ENCODE data around the gene C3. TPM values are rescaled to one million over a fixed set of nuclear protein-coding genes. Genes with fewer than 3 reads are reported as not detected.

Gene C3
- total and polyA plus RNA-seq, 2 of the 13 experiments (the other 11 are each of a cell fraction or from before 2014, with no cell fraction given) = 1,455 to 6,272 TPM

- 7% methylated on average over 5 of the region's 8 CpGs for WGBS (ENCODE audit: low lambda C conversion rate)
- Histone ChIP-seq H2AFZ (ENCODE audit: low read length) (no peak overlapping the region), H3K79me2 (ENCODE audit: insufficient read depth, low read length) (no peaks in the 10 kb centered on the region), H3K4me1 (ENCODE audit: insufficient read depth, low read length) (peaks cover 40% of the 10 kb centered on the region), H3K27ac (ENCODE audit: extremely low read length, insufficient read depth, low read length) (no peak overlapping the region), H3K27me3 (ENCODE audit: control insufficient read depth in 1 of 2, insufficient read depth in 2 of 2, low read length in 2 of 2) (no peaks in the 10 kb centered on the region), H3K9ac (ENCODE audit: insufficient read depth, low read depth, low read length) (no peak overlapping the region), H3K4me2 (ENCODE audit: low read depth, low read length) (peak overlapping the region; percentile 86), H4K20me1 (ENCODE audit: insufficient read depth, low read length) (no peaks in the 10 kb centered on the region), H3K4me3 (replicated peaks in 1 of 3; ENCODE audit: insufficient read depth in 1 of 3, low read depth in 2 of 3, low read length in 3 of 3) (peak overlapping the region in 1 of 3 experiments; percentile 73; a peak in 2 of 6 replicates), H3K36me3 (replicated peaks in 1 of 2; ENCODE audit: control insufficient read depth in 1 of 2, insufficient read depth in 2 of 2, low read length in 2 of 2) (no peaks in the 10 kb centered on the region), H3K9me3 (ENCODE audit: low read length) (no peaks in the 10 kb centered on the region)
- POLR2A ChIA-PET = interaction anchor here (0.6 to 1.0 kb wide), 2 partner anchors 36 to 94 kb away, joined by 3 read pairs; no protein-coding TSS in a partner anchor
- ATAC-seq (no peak), DNase-seq (ENCODE audit: low spot score) (peak; percentile 19), FAIRE-seq (no peak)
- CTCF ChIA-PET (ENCODE audit: low intra/inter-chr PET ratio, low total read pairs) = no interaction called here
- in situ Hi-C loops (cut with HindIII; ENCODE audit: extremely low pct_ligation_motif_present, low pct_unique_long_range_greater_than_20kb) = no loop called here
- no TSS peak for BruUV-seq (replicated peaks)
- intact Hi-C loops (cut with micrococcal nuclease; ENCODE audit: unreplicated experiment) = no loop called here
- no peak for TF ChIP-seq ZFY (CRISPR knock-in tag; IDR thresholded peaks at IDR 0.05)
- no peak for TF ChIP-seq SRSF1 (optimal IDR thresholded peaks at IDR 0.05; ENCODE audit: low read depth, low read length)
- no peak for TF ChIP-seq YY1 (IDR thresholded peaks at IDR 0.05; ENCODE audit: insufficient read depth, insufficient replicate concordance, low read depth, low read length)
- no peak for TF ChIP-seq KDM5A (IDR thresholded peaks at IDR 0.05; ENCODE audit: borderline replicate concordance, low read length)
- TF ChIP-seq RBAK (CRISPR knock-in tag; IDR thresholded peaks at IDR 0.05) = no peak
- no peak for TF ChIP-seq ATF7 (IDR thresholded peaks at IDR 0.05)
- 0 out of 2 replicates have a peak, but pooled peaks have one; percentile 14 for TF ChIP-seq ATF7 (CRISPR knock-in tag; IDR thresholded peaks at IDR 0.05)
- no peak for TF ChIP-seq THYN1 (CRISPR knock-in tag; IDR thresholded peaks at IDR 0.05; ENCODE audit: borderline replicate concordance, low read depth)
- TF ChIP-seq NR2F2 (IDR thresholded peaks at IDR 0.05; ENCODE audit: borderline replicate concordance, low read depth) = no peak
- TF ChIP-seq ZNF891 (CRISPR knock-in tag; IDR thresholded peaks at IDR 0.05) = no peak
- peak; percentile 82 for TF ChIP-seq FOSL2 (CRISPR knock-in tag; IDR thresholded peaks at IDR 0.05)
- TF ChIP-seq DMTF1 (CRISPR knock-in tag; IDR thresholded peaks at IDR 0.05) = no peak
- no peak for TF ChIP-seq ZSCAN25 (CRISPR knock-in tag; IDR thresholded peaks at IDR 0.05)
- no peak for TF ChIP-seq ZNF878 (CRISPR knock-in tag; IDR thresholded peaks at IDR 0.05)
- TF ChIP-seq MED13 (CRISPR knock-in tag; IDR thresholded peaks at IDR 0.05) = no peak
- TF ChIP-seq ZNF501 (CRISPR knock-in tag; IDR thresholded peaks at IDR 0.05) = no peak
- TF ChIP-seq ZNF207 (IDR thresholded peaks at IDR 0.05; ENCODE audit: borderline replicate concordance) = no peak
- no peak for TF ChIP-seq MAFG (CRISPR knock-in tag; IDR thresholded peaks at IDR 0.05)
- TF ChIP-seq CHD4 (IDR thresholded peaks at IDR 0.05; ENCODE audit: borderline replicate concordance, low read length) = no peak
- TF ChIP-seq REST (IDR thresholded peaks at IDR 0.05; ENCODE audit: borderline replicate concordance in 1 of 2, low read depth in 1 of 2, low read length in 2 of 2) = no peak
Measured at GRCh38 chr19:6765738-6766356, 45.4 kb upstream of the C3 start.
